Urothelium cell line (cell line): ENCODE results near the gene SUGCT.

Experiments used
- DNase-seq: peaks from one replicate; pipeline ENCODE4 v3.0.0; 2011; ENCODE audit warnings: low spot score, mixed read lengths
- FAIRE-seq: peaks from 2 replicates; lab custom pipeline; 2011; peaks lifted over from hg19 to GRCh38; lab: Jason Lieb, UNC

Gene SUGCT

GRCh38 chr7:40311307-40311706 is 176.5 kb downstream of the SUGCT start:
- no peak for FAIRE-seq
- no peak for DNase-seq

GRCh38 chr7:40315277-40315676 is 180.5 kb downstream of the SUGCT start:
- DNase-seq (no peak), FAIRE-seq (peak; percentile 32)

GRCh38 chr7:40316176-40316575 is 181.4 kb downstream of the SUGCT start:
- FAIRE-seq: no peak
- no peak for DNase-seq

- DNase-seq (no peak), FAIRE-seq (no peak)
These were observed 190.1 kb downstream of the SUGCT start for GRCh38 chr7:40324914-40325313.

- DNase-seq (no peak), FAIRE-seq (no peak)
These were observed 192.3 kb downstream of the SUGCT start for GRCh38 chr7:40327113-40327512.

GRCh38 chr7:40327873-40328272 is 193.1 kb downstream of the SUGCT start:
- DNase-seq (no peak), FAIRE-seq (no peak)

- DNase-seq (peak; percentile 67), FAIRE-seq (no peak)
These were observed 194.9 kb downstream of the SUGCT start for GRCh38 chr7:40329601-40330153.

- DNase-seq (no peak), FAIRE-seq (no peak)
These were observed 195.6 kb downstream of the SUGCT start for GRCh38 chr7:40330408-40330807.

- no peak for DNase-seq
- no peak for FAIRE-seq
These were observed 197.1 kb downstream of the SUGCT start for GRCh38 chr7:40331915-40332314.

- FAIRE-seq: no peak
These were observed 197.7 kb downstream of the SUGCT start for GRCh38 chr7:40332516-40332915.

GRCh38 chr7:40341836-40342235 is 207.0 kb downstream of the SUGCT start:
- no peak for FAIRE-seq
- DNase-seq: no peak

More at GRCh38 chr7:40332516-40332915, 197.7 kb downstream of the SUGCT start:
- DNase-seq: no peak

GRCh38 chr7:40346554-40346953 is 211.7 kb downstream of the SUGCT start:
- FAIRE-seq (no peak), DNase-seq (no peak)

GRCh38 chr7:40348126-40348728 is 213.4 kb downstream of the SUGCT start:
- FAIRE-seq: no peak
- no peak for DNase-seq

- DNase-seq: no peak
- FAIRE-seq: no peak
These were observed 215.3 kb downstream of the SUGCT start for GRCh38 chr7:40350100-40350499.

- no peak for FAIRE-seq
These were observed 219.9 kb downstream of the SUGCT start for GRCh38 chr7:40354711-40355110.

GRCh38 chr7:40356312-40356711 is 221.5 kb downstream of the SUGCT start:
- DNase-seq: no peak
- FAIRE-seq: no peak

More at GRCh38 chr7:40354711-40355110, 219.9 kb downstream of the SUGCT start:
- DNase-seq: no peak

- FAIRE-seq (no peak), DNase-seq (no peak)
These were observed 222.3 kb downstream of the SUGCT start for GRCh38 chr7:40356871-40357709.

GRCh38 chr7:40369641-40370277 is 235.0 kb downstream of the SUGCT start:
- FAIRE-seq (no peak), DNase-seq (no peak)

- FAIRE-seq (no peak), DNase-seq (no peak)
These were observed 237.1 kb downstream of the SUGCT start for GRCh38 chr7:40371806-40372440.

GRCh38 chr7:40374575-40374974 is 239.8 kb downstream of the SUGCT start:
- FAIRE-seq: no peak

GRCh38 chr7:40380111-40380510 is 245.3 kb downstream of the SUGCT start:
- FAIRE-seq (no peak), DNase-seq (no peak)

More at GRCh38 chr7:40374575-40374974, 239.8 kb downstream of the SUGCT start:
- no peak for DNase-seq
